Uterus (tissue), 2 donors: ENCODE data around the gene LCTL.

Source experiments
- POLR2A ChIP-seq, 2 donors: fragments of 450-650 bp; IDR thresholded peaks; one replicate each; pipeline ENCODE4 v1.6.1; 2016; ENCODE audit warnings: antibody characterized with exemption in 2 of 2, mild to moderate bottlenecking in 1 of 2, moderate library complexity in 1 of 2
- TF ChIP-seq, protein P1 (sequence below), 4 experiments: fragments of 200-600 bp in 2 of 4; fragments of 450-650 bp in 2 of 4; sonication (generic) in 2 of 4; IDR thresholded peaks; one replicate each; pipeline ENCODE4 v1.5.1; 2016 to 2019; ENCODE audit warnings: antibody characterized with exemption in 4 of 4, mild to moderate bottlenecking in 2 of 4, moderate library complexity in 1 of 4

GRCh38 chr15:66565741-66566144, at the start of gene LCTL:
- no peak for TF ChIP-seq POLR2A (IDR thresholded peaks at IDR 0.05)
- TF ChIP-seq, protein P1, sequence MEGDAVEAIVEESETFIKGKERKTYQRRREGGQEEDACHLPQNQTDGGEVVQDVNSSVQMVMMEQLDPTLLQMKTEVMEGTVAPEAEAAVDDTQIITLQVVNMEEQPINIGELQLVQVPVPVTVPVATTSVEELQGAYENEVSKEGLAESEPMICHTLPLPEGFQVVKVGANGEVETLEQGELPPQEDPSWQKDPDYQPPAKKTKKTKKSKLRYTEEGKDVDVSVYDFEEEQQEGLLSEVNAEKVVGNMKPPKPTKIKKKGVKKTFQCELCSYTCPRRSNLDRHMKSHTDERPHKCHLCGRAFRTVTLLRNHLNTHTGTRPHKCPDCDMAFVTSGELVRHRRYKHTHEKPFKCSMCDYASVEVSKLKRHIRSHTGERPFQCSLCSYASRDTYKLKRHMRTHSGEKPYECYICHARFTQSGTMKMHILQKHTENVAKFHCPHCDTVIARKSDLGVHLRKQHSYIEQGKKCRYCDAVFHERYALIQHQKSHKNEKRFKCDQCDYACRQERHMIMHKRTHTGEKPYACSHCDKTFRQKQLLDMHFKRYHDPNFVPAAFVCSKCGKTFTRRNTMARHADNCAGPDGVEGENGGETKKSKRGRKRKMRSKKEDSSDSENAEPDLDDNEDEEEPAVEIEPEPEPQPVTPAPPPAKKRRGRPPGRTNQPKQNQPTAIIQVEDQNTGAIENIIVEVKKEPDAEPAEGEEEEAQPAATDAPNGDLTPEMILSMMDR (IDR thresholded peaks at IDR 0.05) = no peak
